T-helper 2 cell (primary cell): ENCODE data around the gene ADSS2.
"Not testable (repeated sequence)": the region's sequence is repeated elsewhere in the genome, so short reads cannot be mapped to it uniquely, and the experiment has no call there.

Source experiments
- DNase-seq, 5 experiments: peaks; one replicate each; pipeline versions ENCODE4 v3.0.0 to v3.0.0-alpha.2; 2012 to 2022
- total RNA-seq, 2 donors: gene quantifications; one replicate each; lab custom pipeline; 2026; lab: John Stamatoyannopoulos, UW

Gene ADSS2
- total RNA-seq: 48.0 to 59.1 reads per million in 2 donors

DNA sequence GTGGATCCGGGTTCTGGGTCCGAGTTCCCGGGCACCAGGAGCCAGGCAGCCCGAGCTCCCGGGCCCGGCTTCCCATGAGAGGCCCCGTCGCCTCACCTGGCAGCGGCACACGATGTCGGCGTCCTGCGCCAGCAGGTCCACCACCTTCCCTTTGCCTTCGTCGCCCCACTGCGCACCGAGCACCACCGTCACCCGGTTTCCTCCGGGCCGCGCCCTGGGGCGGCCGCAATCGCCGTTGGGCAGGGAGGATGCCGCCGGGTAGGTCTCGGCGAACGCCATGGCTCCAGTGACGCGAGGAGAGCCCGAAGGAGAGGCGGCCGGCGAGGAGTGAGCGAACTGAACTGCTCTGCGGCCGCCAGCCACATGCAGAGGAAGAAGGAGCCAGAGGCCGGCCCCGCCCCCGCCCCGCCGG, at the start of gene ADSS2:
ADSS2 (minus strand) TSS at position 371 of the 412 bp plus-strand sequence; CDS start at position 279, 92 bp downstream.
- DNase-seq: no peak

DNA sequence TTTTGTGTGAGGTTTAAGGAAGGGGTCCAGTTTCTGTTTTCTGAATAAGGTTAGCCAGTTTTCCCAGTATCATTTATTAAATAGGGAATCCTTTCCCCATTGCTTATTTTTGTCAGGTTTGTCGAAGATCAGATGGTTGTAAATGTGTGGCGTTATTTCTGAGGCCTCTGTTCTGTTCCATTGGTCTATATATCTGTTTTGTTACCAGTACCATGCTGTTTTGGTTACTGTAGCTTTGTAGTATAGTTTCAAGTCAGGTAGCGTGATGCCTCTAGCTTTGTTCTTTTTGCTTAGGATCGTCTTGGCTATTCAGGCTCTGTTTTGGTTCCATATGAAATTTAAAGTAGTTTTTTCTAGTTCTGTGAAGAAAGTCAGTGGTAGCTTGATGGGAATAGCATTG, 48.8 kb upstream of the ADSS2 start:
- DNase-seq: not testable (repeated sequence)

DNA sequence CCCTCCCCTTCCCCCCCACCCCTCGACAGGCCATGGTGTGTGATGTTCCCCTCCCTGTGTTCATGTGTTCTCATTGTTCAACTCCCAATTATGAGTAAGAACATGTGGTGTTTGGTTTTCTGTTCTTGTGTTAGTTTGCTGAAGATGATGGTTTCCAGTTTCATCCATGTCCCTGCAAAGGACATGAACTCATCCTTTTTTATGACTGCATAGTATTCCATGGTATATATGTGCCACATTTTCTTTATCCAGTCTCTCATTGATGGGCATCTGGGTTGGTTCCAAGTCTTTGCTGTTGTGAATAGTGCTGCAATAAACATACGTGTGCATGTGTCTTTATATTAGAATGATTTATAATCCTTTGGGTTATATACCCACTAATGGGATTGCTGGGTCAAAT, 47.8 kb upstream of the ADSS2 start:
- DNase-seq: not testable (repeated sequence)

DNA sequence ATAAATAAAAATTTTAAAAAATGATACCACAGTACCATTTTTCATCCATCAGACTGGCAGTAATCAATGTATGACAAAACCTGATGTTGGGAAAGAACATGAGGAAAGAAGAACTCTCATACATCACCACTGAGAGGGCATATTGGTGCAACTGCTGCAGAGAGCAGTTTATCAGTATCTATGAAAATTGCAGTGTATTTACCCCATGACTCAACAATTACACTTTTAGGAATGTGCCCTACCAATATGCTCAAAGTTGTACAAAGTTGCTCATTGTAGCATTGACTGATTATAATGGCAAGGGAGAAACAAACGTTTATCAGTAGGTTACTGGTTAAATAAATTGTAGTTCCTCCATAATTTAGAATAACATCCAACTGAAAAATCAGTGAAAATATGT, 46.1 kb upstream of the ADSS2 start:
- DNase-seq: no peak

- no peak for DNase-seq
These were observed 44.5 kb upstream of the ADSS2 start for GRCh38 chr1:244496186-244496585.

DNA sequence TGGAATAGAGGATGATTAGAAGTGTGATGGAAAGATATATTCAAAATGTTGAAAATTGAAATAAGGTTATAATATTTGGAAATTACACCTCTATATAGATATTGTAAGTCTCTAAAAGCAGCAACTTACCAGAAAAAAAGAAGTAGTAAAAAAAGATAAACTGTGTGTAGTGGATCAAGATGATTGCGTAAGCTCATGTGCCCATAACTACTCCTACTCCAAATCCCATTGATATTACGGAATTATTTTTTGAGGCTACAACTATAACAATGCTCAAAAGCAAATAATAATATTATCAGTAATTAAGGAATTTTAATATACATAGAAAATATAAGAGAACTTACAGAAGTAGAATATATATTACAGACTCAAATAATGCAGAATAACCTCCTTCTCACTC, 42.9 kb upstream of the ADSS2 start:
- no peak for DNase-seq

DNA sequence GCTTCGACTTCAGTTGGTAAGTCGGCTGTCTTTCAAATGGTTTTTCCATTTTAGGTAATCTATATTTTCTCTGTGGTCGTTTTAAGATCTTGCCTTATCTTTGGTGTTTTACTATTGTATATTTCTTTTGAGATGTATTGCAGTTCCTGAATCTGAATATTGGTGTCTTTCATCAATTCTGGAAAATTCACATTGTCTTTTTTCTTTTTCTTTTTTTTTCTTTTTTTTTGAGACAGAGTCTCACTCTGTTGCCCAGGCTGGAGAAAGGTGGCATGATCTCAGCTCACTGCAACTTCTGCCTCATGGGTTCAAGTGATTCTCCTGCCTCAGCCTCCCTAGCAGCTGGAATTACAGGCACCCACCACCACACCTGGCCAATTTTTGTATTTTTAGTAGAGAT, 33.3 kb upstream of the ADSS2 start:
- not testable (repeated sequence) for DNase-seq

- no peak for DNase-seq
These were observed 21.4 kb upstream of the ADSS2 start for GRCh38 chr1:244473059-244473605.

- DNase-seq: no peak
These were observed 15.0 kb upstream of the ADSS2 start for GRCh38 chr1:244466724-244467123.

GRCh38 chr1:244461245-244462071, 9.7 kb upstream of the ADSS2 start, which contains the start of gene CATSPERE:
Gene CATSPERE (plus strand): TSS chr1:244461273. CDS start chr1:244461430, 157 bp downstream.
- DNase-seq: peak; percentile 50 to 88 (median 65)

- peak in 1 of 5 experiments; percentile 73 for DNase-seq
These were observed 8.5 kb upstream of the ADSS2 start for GRCh38 chr1:244460197-244460596.

- no peak for DNase-seq
These were observed 7.1 kb upstream of the ADSS2 start for GRCh38 chr1:244458781-244459180.

DNA sequence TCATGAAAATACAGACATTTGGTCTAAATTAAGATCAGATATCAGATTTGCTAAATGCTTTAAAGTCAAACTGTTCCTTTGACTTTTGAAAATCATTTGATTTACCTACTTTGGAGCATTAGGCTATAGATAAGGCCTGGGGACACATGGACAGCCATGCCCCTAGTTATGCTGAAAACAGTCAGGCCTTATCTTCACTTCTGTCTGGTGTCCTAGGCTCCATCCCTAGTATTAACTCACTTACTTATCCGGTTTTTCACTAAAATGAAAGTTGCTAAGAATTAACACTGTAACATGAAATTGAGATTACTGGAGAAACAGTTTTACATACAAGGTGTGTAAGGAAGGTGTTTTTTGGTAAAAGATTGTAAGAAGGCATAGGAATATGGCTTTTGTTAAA, 4.9 kb upstream of the ADSS2 start:
- DNase-seq: no peak

DNA sequence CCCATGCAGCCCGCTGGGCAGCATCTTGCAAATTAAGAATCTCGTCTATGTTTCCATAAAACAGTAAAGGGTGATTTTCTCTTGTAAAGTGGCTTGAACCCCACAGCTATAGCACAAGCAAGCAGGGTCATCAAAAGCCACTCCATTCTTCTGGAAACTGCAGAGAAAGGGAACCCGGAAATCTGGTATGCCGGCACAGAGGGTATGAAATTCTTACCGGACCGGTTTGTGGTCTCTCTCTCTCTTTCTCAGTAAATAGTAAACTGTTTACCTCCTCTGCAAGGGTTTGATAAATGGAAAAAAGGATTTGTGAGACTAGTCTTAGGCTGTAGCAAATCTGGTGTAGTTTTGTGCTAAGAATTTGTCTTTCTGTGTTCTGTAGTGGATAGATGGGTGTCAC, 2.7 kb upstream of the ADSS2 start:
- DNase-seq: no peak

DNA sequence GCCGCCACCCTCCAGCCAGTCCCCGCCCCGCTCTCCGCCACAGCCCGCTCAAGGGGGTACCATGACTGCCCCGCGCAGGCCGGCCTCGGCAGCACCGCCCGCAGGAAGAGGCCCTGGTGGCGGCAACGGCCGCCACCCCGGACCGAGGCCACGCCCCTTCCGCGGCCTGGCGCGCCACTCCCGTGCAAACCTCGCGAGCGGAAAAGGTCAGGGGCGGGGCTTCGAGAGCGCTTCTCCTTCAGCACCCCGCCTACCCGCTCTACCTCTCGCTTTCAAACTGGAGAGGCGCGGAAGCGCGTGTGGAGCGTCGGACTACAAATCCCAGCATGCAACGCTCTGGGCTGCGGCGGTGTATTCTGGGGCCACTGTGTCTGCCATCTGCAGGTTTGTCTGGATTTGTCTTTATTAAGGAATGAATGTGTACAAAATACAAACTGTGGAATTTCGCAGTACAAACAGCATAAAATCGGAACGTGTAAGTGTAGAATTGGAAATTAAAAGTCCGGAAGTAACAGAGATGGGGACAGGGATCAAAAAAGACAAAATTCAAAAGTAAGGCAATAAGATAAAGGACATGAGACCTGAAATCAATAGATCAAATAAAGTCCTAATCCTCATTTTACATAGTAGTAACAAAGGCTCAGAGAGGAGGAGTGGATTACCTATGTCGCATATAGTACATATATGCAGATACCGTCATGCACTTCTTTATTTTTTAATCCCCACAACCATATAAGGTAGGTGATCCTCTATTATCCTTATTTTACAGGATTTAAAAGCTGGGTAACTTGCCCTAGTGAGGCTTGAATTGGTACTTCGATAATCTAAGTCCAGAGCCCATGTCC, 464 bp upstream of the ADSS2 start:
- peak; percentile 98 to 99 (median 98) for DNase-seq

GRCh38 chr1:244450597-244451538, 841 bp downstream of the ADSS2 start:
- DNase-seq: peak; percentile 37 to 83 (median 47)

DNA sequence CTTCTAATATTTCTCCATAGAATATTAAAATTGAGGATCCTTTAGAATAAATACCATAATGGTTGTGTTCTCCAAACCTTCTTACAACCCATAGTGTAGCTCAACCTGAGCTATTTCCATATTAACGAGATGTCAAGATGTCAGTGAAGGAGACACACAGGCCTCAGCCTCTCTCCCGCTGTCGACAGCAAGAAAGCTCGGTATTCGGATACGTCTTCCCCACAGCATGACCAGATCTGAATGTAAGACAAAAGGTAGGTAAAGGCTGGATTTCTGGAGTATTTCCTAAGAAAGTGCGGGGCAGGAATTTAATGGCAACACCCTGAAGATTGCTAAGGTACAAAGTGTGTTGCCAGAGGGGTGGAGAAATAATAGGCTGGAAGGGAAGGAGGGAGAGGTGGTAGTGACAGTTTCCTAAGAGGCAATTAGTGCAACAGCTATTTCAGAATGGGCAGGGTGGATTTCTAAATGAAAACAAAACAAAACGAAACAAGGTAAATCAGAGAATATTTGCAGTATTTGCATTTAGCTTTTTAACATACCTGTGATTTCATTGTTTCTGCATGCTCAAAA, 1.7 kb downstream of the ADSS2 start:
- DNase-seq: no peak

- no peak for DNase-seq
These were observed 3.3 kb downstream of the ADSS2 start for GRCh38 chr1:244448279-244449036.

GRCh38 chr1:244447552-244447951, 4.2 kb downstream of the ADSS2 start:
- DNase-seq: no peak

- DNase-seq: no peak
These were observed 4.7 kb downstream of the ADSS2 start for GRCh38 chr1:244447024-244447423.
